Ectodermal cell (in vitro differentiated cells): Measurements from ENCODE around the gene DCAF6.

Experiments used
- H3K27ac ChIP-seq: 2 replicates; pipeline ENCODE4 v1.7.0; 2013; ENCODE audit warnings: mild to moderate bottlenecking, low read depth, low read length; ENCODE audit not compliant: insufficient read depth, poor library complexity, severe bottlenecking
- H3K27me3 ChIP-seq: 2 replicates; pipeline ENCODE4 v1.7.0; 2013; ENCODE audit warnings: mild to moderate bottlenecking, low read length; ENCODE audit not compliant: insufficient read depth, control insufficient read depth, poor library complexity, severe bottlenecking
- H3K36me3 ChIP-seq: one replicate; pipeline ENCODE4 v1.7.0; 2013; ENCODE audit warnings: low read length; ENCODE audit not compliant: control insufficient read depth, insufficient read depth
- H3K4me1 ChIP-seq: one replicate; pipeline ENCODE4 v1.7.0; 2013; ENCODE audit warnings: low read length; ENCODE audit not compliant: control insufficient read depth, insufficient read depth
- H3K4me3 ChIP-seq: 2 replicates; pipeline ENCODE4 v1.7.0; 2013; ENCODE audit warnings: low read depth, low read length, control low read depth; ENCODE audit not compliant: insufficient read depth
- H3K9me3 ChIP-seq: 2 replicates; pipeline ENCODE4 v1.7.0; 2013; ENCODE audit warnings: mild to moderate bottlenecking, low read length, moderate library complexity; ENCODE audit not compliant: control insufficient read depth
- WGBS, 2 experiments: methylation state at CpG; one replicate each; pipeline ENCODE4 v1.1.7; 2013; ENCODE audit warnings: missing lambda C conversion rate in 2 of 2; 5-methylcytosine and 5-hydroxymethylcytosine counted together

DCAF6 gene

DNA sequence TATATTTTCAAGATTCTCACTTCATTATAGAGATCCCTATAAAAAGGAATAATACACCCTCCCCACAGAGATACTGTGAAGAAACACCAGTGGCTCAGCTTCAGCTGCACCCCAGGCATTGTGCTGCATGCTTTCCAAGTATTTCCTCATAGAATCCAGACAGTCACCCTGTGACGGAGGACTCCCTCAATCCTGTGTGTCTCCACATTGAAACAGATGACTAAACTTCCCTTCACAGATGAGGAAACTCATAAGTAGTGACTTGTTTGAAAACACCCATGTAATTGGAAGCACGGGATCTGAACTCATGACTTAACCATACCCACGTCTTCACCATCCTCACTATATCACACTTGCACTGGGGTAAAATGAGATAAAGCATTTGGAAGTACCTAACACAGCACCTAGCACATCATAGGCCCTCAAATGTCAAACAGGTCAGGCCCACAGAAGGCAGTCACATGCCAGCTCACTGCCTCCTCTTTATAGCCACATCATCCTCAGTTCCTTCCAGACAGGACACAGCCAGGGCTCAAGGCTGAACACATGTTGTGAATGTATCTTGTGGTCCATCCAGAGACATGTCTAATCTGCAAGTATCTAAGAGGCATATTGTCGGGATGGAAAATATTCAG is 145.0 kb downstream of the DCAF6 start:
- H3K27ac ChIP-seq: no peak overlapping the region
- H3K4me1 ChIP-seq: no peaks in the 10 kb centered on the region
- WGBS, 2 experiments: 92 to 94% methylated on average over 4 of the region's 4 CpGs

GRCh38 chr1:168082008-168082876 is 145.8 kb downstream of the DCAF6 start:
- no peaks in the 10 kb centered on the region for H3K4me1 ChIP-seq
- 53 to 55% methylated on average over 8 of the region's 8 CpGs for WGBS, 2 experiments
- no peaks in the 10 kb centered on the region for H3K27me3 ChIP-seq
- no peak overlapping the region for H3K27ac ChIP-seq
- H3K4me3 ChIP-seq: no peak overlapping the region
- H3K36me3 ChIP-seq: peaks cover 8% of the 10 kb centered on the region
- no peaks in the 10 kb centered on the region for H3K9me3 ChIP-seq

More for the DNA sequence above, 145.0 kb downstream of the DCAF6 start:
- no peaks in the 10 kb centered on the region for H3K9me3 ChIP-seq
- H3K36me3 ChIP-seq: peaks cover 7% of the 10 kb centered on the region
- no peak overlapping the region for H3K4me3 ChIP-seq
- no peaks in the 10 kb centered on the region for H3K27me3 ChIP-seq

DNA sequence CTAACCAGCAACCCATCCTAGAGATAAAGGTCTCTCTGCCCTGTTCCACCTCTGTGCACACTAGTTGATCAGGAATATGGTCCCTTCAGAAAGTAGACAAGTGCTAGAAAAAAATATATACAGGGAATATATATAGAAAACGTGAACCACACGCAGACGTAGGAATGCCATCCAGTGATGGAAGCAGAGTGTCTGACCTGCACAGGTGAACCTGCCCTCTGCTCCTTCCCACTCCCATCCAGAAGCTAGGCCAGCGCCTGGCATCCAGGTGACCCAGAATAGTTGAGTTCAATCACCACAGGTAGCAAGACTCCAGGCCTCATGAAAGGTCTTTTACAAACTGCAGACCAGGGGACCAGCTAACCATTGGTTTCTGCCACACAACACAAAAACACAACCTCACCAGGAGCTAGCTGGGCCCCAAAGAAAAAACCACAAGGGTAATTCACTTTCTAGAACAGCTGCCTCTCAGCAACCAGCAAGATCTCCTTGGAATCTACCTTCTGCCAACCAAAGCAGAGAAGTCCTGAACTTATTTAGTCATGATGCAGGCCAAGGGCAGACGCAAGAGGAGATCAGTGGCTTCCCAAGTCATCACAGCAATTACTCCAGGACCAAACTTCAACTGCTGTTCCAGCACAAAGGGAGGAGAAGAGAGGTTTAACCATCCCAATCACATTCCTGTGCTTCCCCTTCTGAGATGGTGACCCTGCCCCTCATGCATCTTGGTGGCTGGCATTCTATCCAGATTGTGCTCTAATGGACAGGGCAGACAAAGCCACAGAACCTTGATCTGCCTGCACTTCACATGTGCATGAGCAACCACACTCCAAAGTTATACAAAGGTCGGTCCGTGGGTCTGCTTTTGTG is 147.2 kb downstream of the DCAF6 start:
- H3K9me3 ChIP-seq: no peaks in the 10 kb centered on the region
- no peaks in the 10 kb centered on the region for H3K27me3 ChIP-seq
- 94 to 96% methylated on average over 7 of the region's 7 CpGs for WGBS, 2 experiments
- H3K4me3 ChIP-seq: no peak overlapping the region
- peaks cover 11% of the 10 kb centered on the region for H3K36me3 ChIP-seq
- no peaks in the 10 kb centered on the region for H3K4me1 ChIP-seq
- no peak overlapping the region for H3K27ac ChIP-seq

DNA sequence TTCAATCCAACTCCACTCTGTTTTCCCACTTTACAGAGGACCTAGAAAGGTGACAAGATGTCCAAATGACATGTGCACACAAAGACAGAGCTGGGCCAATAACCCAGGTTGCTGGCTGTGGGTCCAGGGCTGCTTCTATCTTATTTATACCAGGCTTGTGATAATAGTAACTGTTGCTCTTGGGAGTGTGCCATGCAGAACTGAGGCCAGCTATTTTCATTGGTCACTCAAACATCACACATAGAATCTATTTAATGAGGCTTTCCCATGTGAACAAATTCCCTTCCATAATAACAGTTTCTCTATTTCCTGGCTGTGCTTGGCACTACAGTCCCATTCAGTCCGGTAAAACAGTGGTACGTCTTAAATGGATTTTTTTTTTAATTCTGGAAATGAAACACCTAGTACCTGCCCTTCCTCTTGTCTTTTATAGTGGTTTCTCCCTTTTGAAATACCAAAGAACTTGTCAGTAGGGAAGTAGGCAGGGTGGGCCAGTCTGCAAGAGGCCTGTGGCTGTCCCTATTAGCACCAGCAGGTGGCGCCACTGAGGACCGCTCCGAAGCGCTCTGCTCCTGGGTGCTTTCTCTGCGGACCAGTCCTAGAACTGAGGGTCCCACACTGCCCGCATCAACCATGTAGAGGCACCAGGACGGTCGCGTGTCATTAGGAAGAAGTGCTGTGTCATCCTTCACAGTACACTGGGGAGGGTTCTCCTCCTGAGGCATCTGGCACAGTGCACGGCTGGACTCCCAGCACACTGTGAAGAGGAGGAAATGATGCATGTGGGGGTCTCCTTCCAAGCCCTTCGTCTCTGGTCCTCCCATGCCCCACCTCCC is 148.1 kb downstream of the DCAF6 start:
- WGBS, 2 experiments: 44 to 48% methylated on average over 13 of the region's 13 CpGs

GRCh38 chr1:168085401-168085872 is 149.0 kb downstream of the DCAF6 start:
- Histone ChIP-seq H3K36me3 (peaks cover 14% of the 10 kb centered on the region), H3K4me1 (no peaks in the 10 kb centered on the region), H3K9me3 (no peaks in the 10 kb centered on the region), H3K4me3 (no peak overlapping the region), H3K27me3 (no peaks in the 10 kb centered on the region), H3K27ac (no peak overlapping the region)
- 95 to 96% methylated on average over 16 of the region's 16 CpGs for WGBS, 2 experiments

More for the DNA sequence above, 148.1 kb downstream of the DCAF6 start:
- Histone ChIP-seq H3K27ac (no peak overlapping the region), H3K36me3 (peaks cover 12% of the 10 kb centered on the region), H3K9me3 (no peaks in the 10 kb centered on the region), H3K27me3 (no peaks in the 10 kb centered on the region), H3K4me3 (no peak overlapping the region), H3K4me1 (no peaks in the 10 kb centered on the region)

- no peaks in the 10 kb centered on the region for H3K27me3 ChIP-seq
- H3K36me3 ChIP-seq: peaks cover 17% of the 10 kb centered on the region
- H3K4me1 ChIP-seq: no peaks in the 10 kb centered on the region
- no peak overlapping the region for H3K27ac ChIP-seq
- H3K9me3 ChIP-seq: no peaks in the 10 kb centered on the region
- H3K4me3 ChIP-seq: no peak overlapping the region
- WGBS, 2 experiments: 95% methylated on average over 2 of the region's 2 CpGs; no CpG with 5 or more reads in 1 of the 2 experiments
These were observed 150.0 kb downstream of the DCAF6 start for GRCh38 chr1:168086438-168086837.

DNA sequence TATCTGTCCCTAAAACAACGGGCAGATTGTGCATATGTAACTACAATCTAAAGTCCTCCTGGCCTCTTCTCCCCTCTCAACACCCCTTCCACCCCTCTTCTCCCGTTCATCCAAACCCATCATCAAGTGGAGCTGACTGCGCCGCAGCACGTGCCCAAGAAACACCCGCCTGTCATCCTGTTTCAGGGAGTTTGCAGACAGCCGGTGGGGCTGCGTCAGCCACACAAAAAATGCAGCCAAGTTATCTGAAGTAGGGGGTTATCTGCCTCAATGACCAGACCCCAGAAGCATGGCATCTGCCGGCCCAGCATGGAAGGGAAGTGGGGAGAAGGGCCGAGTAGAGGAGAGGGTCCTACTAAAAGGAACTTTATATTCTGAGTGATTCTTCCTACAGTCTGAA is 151.2 kb downstream of the DCAF6 start:
- Histone ChIP-seq H3K27ac (no peak overlapping the region), H3K4me3 (no peak overlapping the region), H3K27me3 (no peaks in the 10 kb centered on the region), H3K4me1 (peaks cover 8% of the 10 kb centered on the region), H3K36me3 (peaks cover 17% of the 10 kb centered on the region), H3K9me3 (no peaks in the 10 kb centered on the region)
- 94% methylated on average over 9 of the region's 10 CpGs for WGBS, 2 experiments

- Histone ChIP-seq H3K4me3 (no peak overlapping the region), H3K9me3 (no peaks in the 10 kb centered on the region), H3K36me3 (peaks cover 17% of the 10 kb centered on the region), H3K27ac (no peak overlapping the region), H3K27me3 (no peaks in the 10 kb centered on the region), H3K4me1 (peaks cover 13% of the 10 kb centered on the region)
- 94 to 96% methylated on average over 14 of the region's 14 CpGs for WGBS, 2 experiments
These were observed 152.2 kb downstream of the DCAF6 start for GRCh38 chr1:168088511-168089325.
